ENCODE results near the gene TLCD3B. TPM values are rescaled to one million over a fixed set of nuclear protein-coding genes. Genes with fewer than 3 reads are reported as not detected.

Gene TLCD3B
- total RNA-seq, 1 experiment from 2014 or later = 0.90 TPM

DNA sequence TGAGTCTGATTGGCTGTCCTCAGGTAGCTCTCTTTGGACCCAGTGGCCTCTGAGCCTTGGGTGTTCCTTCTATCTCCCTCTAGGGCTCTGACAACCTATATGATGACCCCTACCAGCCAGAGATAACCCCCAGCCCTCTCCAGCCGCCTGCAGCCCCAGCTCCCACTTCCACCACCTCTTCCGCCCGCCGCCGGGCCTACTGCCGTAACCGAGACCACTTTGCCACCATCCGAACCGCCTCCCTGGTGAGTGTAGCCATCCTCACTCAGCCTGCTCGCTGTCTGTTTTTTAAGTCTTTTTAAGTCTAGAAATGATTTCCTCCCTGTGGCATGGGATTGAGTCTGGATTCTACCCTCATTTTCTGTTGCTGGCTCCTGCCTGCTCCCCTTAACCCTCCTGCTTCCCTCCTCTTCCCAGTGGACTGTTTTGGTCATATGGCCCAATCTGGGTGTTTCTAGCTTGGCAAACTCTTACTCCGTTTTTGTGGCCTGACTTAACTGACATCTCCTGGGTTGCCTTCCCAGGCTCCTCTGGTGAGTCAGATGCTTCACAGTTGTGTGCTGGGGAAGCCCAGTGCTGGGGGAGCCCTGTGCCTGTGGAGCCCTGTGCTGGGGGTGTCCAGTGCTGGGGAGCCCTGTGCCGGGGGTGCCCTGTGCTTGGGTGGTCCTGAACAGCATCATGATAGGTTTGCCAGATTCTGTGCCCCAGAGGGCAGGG, 47.5 kb downstream of the TLCD3B start:
- BruUV-seq (replicated peaks) = no TSS peak
- Mint-ChIP-seq H3K27ac (ENCODE audit: unreplicated experiment) (no peak overlapping the region), H3K4me3 (ENCODE audit: low read depth, unreplicated experiment) (no peak overlapping the region), H3K4me1 (ENCODE audit: low read depth, unreplicated experiment) (no peaks in the 10 kb centered on the region), H3K36me3 (ENCODE audit: insufficient read depth, unreplicated experiment) (peaks cover 54% of the 10 kb centered on the region), H3K9me3 (ENCODE audit: low read depth, unreplicated experiment) (no peaks in the 10 kb centered on the region), H3K27me3 (ENCODE audit: unreplicated experiment) (no peaks in the 10 kb centered on the region)
- DNase-seq = no peak
- TF ChIP-seq, protein P1, sequence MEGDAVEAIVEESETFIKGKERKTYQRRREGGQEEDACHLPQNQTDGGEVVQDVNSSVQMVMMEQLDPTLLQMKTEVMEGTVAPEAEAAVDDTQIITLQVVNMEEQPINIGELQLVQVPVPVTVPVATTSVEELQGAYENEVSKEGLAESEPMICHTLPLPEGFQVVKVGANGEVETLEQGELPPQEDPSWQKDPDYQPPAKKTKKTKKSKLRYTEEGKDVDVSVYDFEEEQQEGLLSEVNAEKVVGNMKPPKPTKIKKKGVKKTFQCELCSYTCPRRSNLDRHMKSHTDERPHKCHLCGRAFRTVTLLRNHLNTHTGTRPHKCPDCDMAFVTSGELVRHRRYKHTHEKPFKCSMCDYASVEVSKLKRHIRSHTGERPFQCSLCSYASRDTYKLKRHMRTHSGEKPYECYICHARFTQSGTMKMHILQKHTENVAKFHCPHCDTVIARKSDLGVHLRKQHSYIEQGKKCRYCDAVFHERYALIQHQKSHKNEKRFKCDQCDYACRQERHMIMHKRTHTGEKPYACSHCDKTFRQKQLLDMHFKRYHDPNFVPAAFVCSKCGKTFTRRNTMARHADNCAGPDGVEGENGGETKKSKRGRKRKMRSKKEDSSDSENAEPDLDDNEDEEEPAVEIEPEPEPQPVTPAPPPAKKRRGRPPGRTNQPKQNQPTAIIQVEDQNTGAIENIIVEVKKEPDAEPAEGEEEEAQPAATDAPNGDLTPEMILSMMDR (IDR thresholded peaks at IDR 0.05; ENCODE audit: unreplicated experiment) = no peak
- intact Hi-C loops (cut with micrococcal nuclease; ENCODE audit: unreplicated experiment) = no loop called here
- CTCF ChIA-PET = interaction anchor here (1.4 kb wide), 1 partner anchor 8 kb away, joined by 3 read pairs; no protein-coding TSS in a partner anchor

DNA sequence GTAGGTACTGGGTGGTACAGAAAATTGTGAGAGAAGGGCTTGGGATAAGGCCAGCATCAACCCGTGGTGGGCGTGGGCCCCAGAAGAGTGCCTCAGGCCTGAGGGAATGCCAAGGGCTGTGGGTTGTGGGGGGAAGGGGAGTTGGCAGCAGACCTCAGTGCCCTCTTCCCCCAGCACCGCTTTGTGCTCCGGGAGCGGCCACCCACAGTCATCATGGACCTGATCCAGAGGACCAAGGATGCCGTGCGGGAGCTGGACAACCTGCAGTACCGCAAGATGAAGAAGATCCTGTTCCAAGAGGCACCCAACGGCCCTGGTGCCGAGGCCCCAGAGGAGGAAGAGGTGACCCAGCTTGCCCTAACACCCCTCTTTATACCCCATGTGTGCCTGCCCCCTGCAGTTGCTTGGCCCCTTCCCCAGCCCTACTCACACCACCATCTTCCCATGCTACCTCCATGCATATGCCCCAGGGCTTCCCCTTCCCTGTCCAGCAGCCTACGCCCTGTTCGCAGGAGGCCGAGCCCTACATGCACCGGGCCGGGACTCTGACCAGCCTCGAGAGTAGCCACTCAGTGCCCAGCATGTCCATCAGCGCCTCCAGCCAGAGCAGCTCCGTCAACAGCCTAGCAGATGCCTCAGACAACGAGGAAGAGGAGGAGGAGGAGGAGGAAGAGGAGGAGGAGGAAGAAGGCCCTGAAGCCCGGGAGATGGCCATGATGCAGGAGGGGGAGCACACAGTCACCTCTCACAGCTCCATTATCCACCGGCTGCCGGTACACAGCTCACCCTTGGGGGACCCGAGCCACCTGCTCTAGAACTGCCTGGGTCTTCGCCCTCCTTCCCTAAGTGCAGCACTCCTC, 48.3 kb downstream of the TLCD3B start:
- TF ChIP-seq, protein P1 (IDR thresholded peaks at IDR 0.05; ENCODE audit: unreplicated experiment) = no peak
- DNase-seq = no peak
- no peak overlapping the region for H3K4me3 Mint-ChIP-seq (ENCODE audit: low read depth, unreplicated experiment)
- H3K27ac Mint-ChIP-seq (ENCODE audit: unreplicated experiment) = no peak overlapping the region
- H3K4me1 Mint-ChIP-seq (ENCODE audit: low read depth, unreplicated experiment) = no peaks in the 10 kb centered on the region
- no peaks in the 10 kb centered on the region for H3K27me3 Mint-ChIP-seq (ENCODE audit: unreplicated experiment)
- peaks cover 46% of the 10 kb centered on the region for H3K36me3 Mint-ChIP-seq (ENCODE audit: insufficient read depth, unreplicated experiment)
- BruUV-seq (replicated peaks) = no TSS peak
- intact Hi-C loops (cut with micrococcal nuclease; ENCODE audit: unreplicated experiment) = no loop called here
- CTCF ChIA-PET = interaction anchor here (0.6 kb wide), 1 partner anchor 822 kb away, joined by 3 read pairs; no protein-coding TSS in a partner anchor
- H3K9me3 Mint-ChIP-seq (ENCODE audit: low read depth, unreplicated experiment) = no peaks in the 10 kb centered on the region

DNA sequence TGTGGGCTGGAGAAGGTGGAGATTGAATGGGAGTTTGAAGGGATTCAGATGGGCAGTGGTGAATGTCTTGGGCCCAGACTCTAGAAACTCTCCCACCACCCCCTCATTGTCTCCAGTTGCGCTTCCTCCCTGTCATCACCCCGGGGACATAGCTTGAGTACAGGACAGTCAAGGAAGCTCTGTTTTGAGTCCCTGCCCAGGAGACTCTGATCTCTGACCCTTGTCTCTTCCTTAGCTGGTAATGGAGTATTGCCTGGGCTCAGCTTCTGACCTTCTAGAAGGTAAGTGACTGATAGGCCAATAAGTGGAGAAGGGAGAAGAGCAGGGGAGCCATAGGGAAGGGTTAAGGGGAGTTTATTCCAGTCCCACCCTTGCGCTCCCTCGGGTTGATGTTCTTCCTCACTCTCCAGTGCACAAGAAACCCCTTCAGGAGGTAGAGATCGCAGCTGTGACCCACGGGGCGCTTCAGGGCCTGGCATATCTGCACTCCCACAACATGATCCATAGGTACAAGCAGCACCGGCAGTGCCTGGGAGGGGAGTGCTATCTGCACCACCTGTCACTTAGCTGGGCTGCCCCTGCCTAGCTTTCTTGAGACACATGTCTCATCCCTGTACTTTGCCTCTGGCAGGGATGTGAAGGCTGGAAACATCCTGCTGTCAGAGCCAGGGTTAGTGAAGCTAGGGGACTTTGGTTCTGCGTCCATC, 52.4 kb downstream of the TLCD3B start:
- intact Hi-C loops (cut with micrococcal nuclease; ENCODE audit: unreplicated experiment) = loop anchor here (10.0 kb wide), 1 partner anchor 54 kb away; the partner anchor contains the start of gene KCTD13
- CTCF ChIA-PET = no interaction called here
- Mint-ChIP-seq H3K27me3 (ENCODE audit: unreplicated experiment) (no peaks in the 10 kb centered on the region), H3K27ac (ENCODE audit: unreplicated experiment) (no peak overlapping the region), H3K36me3 (ENCODE audit: insufficient read depth, unreplicated experiment) (peaks cover 65% of the 10 kb centered on the region), H3K9me3 (ENCODE audit: low read depth, unreplicated experiment) (no peaks in the 10 kb centered on the region), H3K4me1 (ENCODE audit: low read depth, unreplicated experiment) (peaks cover 26% of the 10 kb centered on the region), H3K4me3 (ENCODE audit: low read depth, unreplicated experiment) (no peak overlapping the region)
- BruUV-seq (replicated peaks) = no TSS peak
- TF ChIP-seq, protein P1 (IDR thresholded peaks at IDR 0.05; ENCODE audit: unreplicated experiment) = no peak
- DNase-seq = no peak

DNA sequence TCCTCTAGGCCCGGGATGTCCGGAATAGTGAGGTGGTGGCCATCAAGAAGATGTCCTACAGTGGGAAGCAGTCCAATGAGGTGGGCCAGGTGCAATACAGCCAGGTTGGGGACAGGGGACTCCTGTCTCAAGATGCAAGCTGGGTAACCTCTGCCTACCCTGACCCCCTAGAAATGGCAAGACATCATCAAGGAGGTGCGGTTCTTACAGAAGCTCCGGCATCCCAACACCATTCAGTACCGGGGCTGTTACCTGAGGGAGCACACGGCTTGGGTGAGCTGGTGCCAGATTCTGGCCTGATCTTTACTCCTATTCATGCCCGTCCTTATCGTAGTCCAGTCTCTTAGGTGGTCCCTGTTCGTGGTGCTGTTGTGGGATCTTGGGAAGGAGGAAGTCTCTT, 53.0 kb downstream of the TLCD3B start:
- Mint-ChIP-seq H3K27ac (ENCODE audit: unreplicated experiment) (no peak overlapping the region), H3K4me1 (ENCODE audit: low read depth, unreplicated experiment) (peaks cover 26% of the 10 kb centered on the region), H3K9me3 (ENCODE audit: low read depth, unreplicated experiment) (no peaks in the 10 kb centered on the region), H3K4me3 (ENCODE audit: low read depth, unreplicated experiment) (no peak overlapping the region), H3K36me3 (ENCODE audit: insufficient read depth, unreplicated experiment) (peaks cover 65% of the 10 kb centered on the region), H3K27me3 (ENCODE audit: unreplicated experiment) (no peaks in the 10 kb centered on the region)
- BruUV-seq (replicated peaks) = no TSS peak
- DNase-seq = no peak
- TF ChIP-seq, protein P1 (IDR thresholded peaks at IDR 0.05; ENCODE audit: unreplicated experiment) = no peak
- CTCF ChIA-PET = no interaction called here
- intact Hi-C loops (cut with micrococcal nuclease; ENCODE audit: unreplicated experiment) = loop anchor here (10.0 kb wide), 1 partner anchor 53 kb away; the partner anchor contains the start of gene KCTD13

Data from Calu3 (cell line).